Mesothelial cell of epicardium (in vitro differentiated cells): ENCODE data around the gene RTEL1. TPM values are rescaled to one million over a fixed set of nuclear protein-coding genes. Genes with fewer than 3 reads are reported as not detected.

ENCODE experiments used
- DNase-seq, 2 experiments: peaks; one replicate each; pipeline ENCODE4 v3.0.0; 2021; ENCODE audit warnings: low spot score in 2 of 2; ENCODE audit not compliant: unreplicated experiment in 2 of 2
- H3K27ac Mint-ChIP-seq: 2 replicates; pipeline ENCODE4 v1.8.0; 2021; ENCODE audit warnings: mixed read lengths
- H3K27me3 Mint-ChIP-seq: 2 replicates; pipeline ENCODE4 v1.8.0; 2021; ENCODE audit warnings: low read depth, mixed read lengths
- H3K36me3 Mint-ChIP-seq: 2 replicates; pipeline ENCODE4 v1.8.0; 2021; ENCODE audit warnings: mixed read lengths
- H3K4me1 Mint-ChIP-seq: 2 replicates; pipeline ENCODE4 v1.8.0; 2021; ENCODE audit warnings: mixed read lengths
- H3K4me3 Mint-ChIP-seq: 2 replicates; pipeline ENCODE4 v1.8.0; 2021; ENCODE audit warnings: mild to moderate bottlenecking, moderate library complexity, mixed read lengths
- H3K9me3 Mint-ChIP-seq: 2 replicates; pipeline ENCODE4 v1.8.0; 2021; ENCODE audit warnings: mixed read lengths
- total RNA-seq: library from RNA; stranded (reverse); gene quantifications from 3 replicates; pipeline ENCODE4 v1.2.1, GENCODE V29; 2021
- TF ChIP-seq, protein P1 (sequence below): fragments of 200-600 bp; sonication (generic); IDR thresholded peaks from one replicate; pipeline ENCODE4 v1.5.0; 2021; ENCODE audit warnings: antibody characterized with exemption; ENCODE audit not compliant: unreplicated experiment

The RTEL1 gene
- total RNA-seq, 1 donor from 2014 or later, result 38.7 TPM

DNA sequence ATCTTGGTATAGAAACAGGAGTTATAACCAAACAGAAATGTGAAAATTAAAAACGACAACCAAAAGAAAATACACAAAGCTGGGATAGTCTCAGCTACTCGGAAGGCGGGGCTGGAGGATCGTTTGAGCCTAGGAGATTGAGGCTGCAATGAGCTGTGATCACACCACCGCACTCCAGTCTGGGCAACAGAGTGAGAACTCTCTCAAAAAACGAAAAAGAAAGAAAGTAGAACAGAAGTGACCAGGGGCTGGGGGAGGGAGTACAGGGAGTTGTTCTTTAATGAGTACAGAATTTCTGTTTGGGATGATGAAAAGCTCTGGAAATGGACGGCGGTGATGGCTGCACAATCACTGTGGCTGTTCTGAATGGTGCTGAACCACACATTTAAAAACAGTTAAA is 37.1 kb upstream of the RTEL1 start:
- no peaks in the 10 kb centered on the region for H3K9me3 Mint-ChIP-seq
- DNase-seq, result no peak
- no peaks in the 10 kb centered on the region for H3K27me3 Mint-ChIP-seq
- TF ChIP-seq, protein P1, sequence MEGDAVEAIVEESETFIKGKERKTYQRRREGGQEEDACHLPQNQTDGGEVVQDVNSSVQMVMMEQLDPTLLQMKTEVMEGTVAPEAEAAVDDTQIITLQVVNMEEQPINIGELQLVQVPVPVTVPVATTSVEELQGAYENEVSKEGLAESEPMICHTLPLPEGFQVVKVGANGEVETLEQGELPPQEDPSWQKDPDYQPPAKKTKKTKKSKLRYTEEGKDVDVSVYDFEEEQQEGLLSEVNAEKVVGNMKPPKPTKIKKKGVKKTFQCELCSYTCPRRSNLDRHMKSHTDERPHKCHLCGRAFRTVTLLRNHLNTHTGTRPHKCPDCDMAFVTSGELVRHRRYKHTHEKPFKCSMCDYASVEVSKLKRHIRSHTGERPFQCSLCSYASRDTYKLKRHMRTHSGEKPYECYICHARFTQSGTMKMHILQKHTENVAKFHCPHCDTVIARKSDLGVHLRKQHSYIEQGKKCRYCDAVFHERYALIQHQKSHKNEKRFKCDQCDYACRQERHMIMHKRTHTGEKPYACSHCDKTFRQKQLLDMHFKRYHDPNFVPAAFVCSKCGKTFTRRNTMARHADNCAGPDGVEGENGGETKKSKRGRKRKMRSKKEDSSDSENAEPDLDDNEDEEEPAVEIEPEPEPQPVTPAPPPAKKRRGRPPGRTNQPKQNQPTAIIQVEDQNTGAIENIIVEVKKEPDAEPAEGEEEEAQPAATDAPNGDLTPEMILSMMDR, result no peak
- no peak overlapping the region for H3K4me3 Mint-ChIP-seq
- H3K4me1 Mint-ChIP-seq, result peaks cover 2% of the 10 kb centered on the region
- peaks cover 14% of the 10 kb centered on the region for H3K36me3 Mint-ChIP-seq
- no peak overlapping the region for H3K27ac Mint-ChIP-seq

DNA sequence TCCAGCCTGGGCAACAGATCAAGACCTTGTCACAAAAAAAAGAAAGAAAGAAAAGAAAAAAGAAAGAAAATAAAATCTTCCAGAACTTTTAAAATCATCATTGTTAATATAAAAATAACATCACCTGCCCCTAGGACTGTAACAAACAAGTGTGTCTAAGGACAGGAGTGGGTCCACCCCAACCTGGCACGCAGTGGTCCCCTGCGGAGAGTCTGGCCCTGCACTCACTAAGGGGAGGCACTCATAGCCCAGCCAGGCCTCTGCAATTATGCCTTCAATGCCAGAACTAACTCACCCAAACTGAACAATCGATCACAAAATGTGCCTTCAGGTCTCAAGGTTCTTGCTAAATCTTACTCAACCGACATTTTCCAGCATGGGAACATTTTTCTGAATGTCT is 36.0 kb upstream of the RTEL1 start:
- no peak overlapping the region for H3K27ac Mint-ChIP-seq
- no peaks in the 10 kb centered on the region for H3K9me3 Mint-ChIP-seq
- TF ChIP-seq, protein P1, result no peak
- H3K4me3 Mint-ChIP-seq, result no peak overlapping the region
- peaks cover 10% of the 10 kb centered on the region for H3K36me3 Mint-ChIP-seq
- H3K4me1 Mint-ChIP-seq, result peaks cover 2% of the 10 kb centered on the region
- no peaks in the 10 kb centered on the region for H3K27me3 Mint-ChIP-seq
- no peak for DNase-seq

DNA sequence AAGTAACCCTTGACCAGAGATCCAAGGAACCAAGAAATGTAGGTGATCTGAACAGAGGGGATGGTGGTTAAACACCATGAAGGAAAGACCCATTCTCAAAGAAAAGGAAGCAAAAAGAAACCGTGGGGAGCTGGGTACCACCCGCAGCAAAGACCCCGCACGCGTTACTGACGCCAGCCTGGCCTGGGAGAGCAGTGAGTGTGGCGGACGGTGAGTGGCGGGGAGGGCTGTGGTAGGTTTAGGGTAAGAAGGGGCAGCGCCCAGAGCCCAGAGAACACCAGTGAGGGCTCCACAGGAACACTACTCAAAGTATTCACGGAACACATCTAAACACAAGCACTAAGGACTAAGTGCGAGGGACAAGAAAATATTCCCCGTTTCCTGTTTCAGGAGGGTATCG is 35.4 kb upstream of the RTEL1 start:
- H3K36me3 Mint-ChIP-seq, result peaks cover 7% of the 10 kb centered on the region
- no peak overlapping the region for H3K27ac Mint-ChIP-seq
- no peak for DNase-seq
- H3K4me3 Mint-ChIP-seq, result no peak overlapping the region
- no peaks in the 10 kb centered on the region for H3K9me3 Mint-ChIP-seq
- TF ChIP-seq, protein P1, result no peak
- H3K4me1 Mint-ChIP-seq, result peaks cover 2% of the 10 kb centered on the region
- no peaks in the 10 kb centered on the region for H3K27me3 Mint-ChIP-seq

DNA sequence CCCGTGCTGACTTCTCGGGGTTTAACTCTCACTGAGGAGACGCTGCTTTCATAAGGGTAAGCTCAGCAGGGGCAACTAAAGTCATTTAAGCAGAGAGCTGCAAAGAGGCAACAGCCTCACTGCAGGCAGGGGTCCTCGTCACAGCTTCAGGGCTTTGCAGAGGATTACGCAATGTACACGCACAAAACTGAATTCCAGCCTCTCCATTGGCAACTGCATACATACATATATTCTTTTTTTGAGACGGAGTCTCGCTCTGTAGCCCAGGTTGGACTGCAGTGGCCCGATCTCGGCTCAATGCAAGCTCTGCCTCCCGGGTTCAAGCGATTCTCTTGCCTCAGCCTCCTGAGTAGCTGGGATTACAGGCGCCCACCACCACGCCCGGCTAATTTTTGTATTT is 33.6 kb upstream of the RTEL1 start:
- no peaks in the 10 kb centered on the region for H3K27me3 Mint-ChIP-seq
- DNase-seq, result no peak
- TF ChIP-seq, protein P1, result no peak
- no peaks in the 10 kb centered on the region for H3K9me3 Mint-ChIP-seq
- peaks cover 13% of the 10 kb centered on the region for H3K4me1 Mint-ChIP-seq
- peaks cover 2% of the 10 kb centered on the region for H3K36me3 Mint-ChIP-seq
- no peak overlapping the region for H3K4me3 Mint-ChIP-seq
- no peak overlapping the region for H3K27ac Mint-ChIP-seq

DNA sequence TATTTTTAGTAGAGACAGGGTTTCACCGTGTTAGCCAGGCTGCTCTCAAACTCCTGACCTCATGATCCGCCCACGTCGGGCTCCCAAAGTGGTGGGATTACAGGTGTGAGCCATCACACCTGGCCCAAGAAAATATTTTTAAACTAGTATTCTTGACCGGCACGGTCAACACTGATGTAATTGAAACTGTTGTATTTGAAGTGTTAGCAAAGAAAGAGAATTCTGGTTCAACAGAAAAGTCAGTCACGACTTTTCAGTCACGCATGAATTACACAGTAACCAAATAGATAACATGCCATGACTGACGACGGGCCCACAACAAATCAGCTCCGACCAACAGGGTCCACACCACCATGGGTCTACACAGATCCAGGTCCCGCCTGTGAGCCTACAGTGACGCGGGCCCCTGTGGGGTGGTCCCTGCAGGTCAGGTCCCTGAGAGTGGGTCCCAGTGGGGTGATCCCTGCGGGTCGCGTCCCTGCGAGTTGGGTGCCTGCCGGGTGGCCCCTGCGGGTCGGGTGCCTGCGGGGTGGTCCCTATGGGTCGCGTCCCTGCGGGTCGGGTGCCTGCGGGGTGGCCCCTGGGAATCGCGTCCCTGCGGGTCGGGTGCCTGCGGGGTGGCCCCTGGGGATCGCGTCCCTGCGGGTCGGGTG is 32.2 kb upstream of the RTEL1 start:
- Mint-ChIP-seq H3K27ac (peak overlapping the region; percentile 93), H3K4me3 (peak overlapping the region; percentile 69), H3K9me3 (no peaks in the 10 kb centered on the region), H3K27me3 (no peaks in the 10 kb centered on the region), H3K4me1 (peaks cover 13% of the 10 kb centered on the region), H3K36me3 (peaks cover 2% of the 10 kb centered on the region)
- DNase-seq, result no peak
- TF ChIP-seq, protein P1, result no peak
